ENCODE results near the gene PHC3. TPM values are rescaled to one million over a fixed set of nuclear protein-coding genes. Genes with fewer than 3 reads are reported as not detected.

PHC3 gene
- total and polyA plus RNA-seq, 2 of the 13 experiments (the other 11 are each of a cell fraction or from before 2014, with no cell fraction given): 24.1 to 49.0 TPM

GRCh38 chr3:170047133-170047404 is 134.5 kb downstream of the PHC3 start:
- ATAC-seq: no peak; the same call in 2 of the 3 replicates
- Histone ChIP-seq H3K36me3 (replicated peaks in 1 of 2; ENCODE audit: control insufficient read depth in 1 of 2, insufficient read depth in 2 of 2, low read length in 2 of 2) (peaks cover 0 to 3% of the 10 kb centered on the region in 2 experiments; a peak in 1 of 5 replicates), H3K4me2 (ENCODE audit: low read depth, low read length) (0 out of 2 replicates have a peak overlapping the region, but pooled peaks have one; percentile 37), H3K4me1 (ENCODE audit: insufficient read depth, low read length) (peaks cover 19% of the 10 kb centered on the region), H2AFZ (ENCODE audit: low read length) (no peak overlapping the region), H4K20me1 (ENCODE audit: insufficient read depth, low read length) (no peaks in the 10 kb centered on the region), H3K27me3 (ENCODE audit: control insufficient read depth in 1 of 2, insufficient read depth in 2 of 2, low read length in 2 of 2) (no peaks in the 10 kb centered on the region), H3K4me3 (replicated peaks in 1 of 3; ENCODE audit: insufficient read depth in 1 of 3, low read depth in 2 of 3, low read length in 3 of 3) (no peak overlapping the region), H3K9ac (ENCODE audit: insufficient read depth, low read depth, low read length) (no peak overlapping the region), H3K27ac (ENCODE audit: extremely low read length, insufficient read depth, low read length) (no peak overlapping the region), H3K79me2 (ENCODE audit: insufficient read depth, low read length) (peaks cover 3% of the 10 kb centered on the region), H3K9me3 (ENCODE audit: low read length) (no peaks in the 10 kb centered on the region)
- WGBS (ENCODE audit: low lambda C conversion rate): 94% methylated on average over 3 of the region's 3 CpGs
- no peak for TF ChIP-seq PCBP1 (IDR thresholded peaks at IDR 0.05; ENCODE audit: borderline replicate concordance, low read depth, low read length)
- no peak for TF ChIP-seq SALL2 (CRISPR knock-in tag; IDR thresholded peaks at IDR 0.05)
- no peak for TF ChIP-seq NAIF1 (CRISPR knock-in tag; IDR thresholded peaks at IDR 0.05; ENCODE audit: borderline replicate concordance)
- no peak for TF ChIP-seq TAF1 (CRISPR knock-in tag; IDR thresholded peaks at IDR 0.05)
- TF ChIP-seq KMT2A (CRISPR knock-in tag; IDR thresholded peaks at IDR 0.05): no peak
- no peak for TF ChIP-seq GTF3A (CRISPR knock-in tag; conservative IDR thresholded peaks at IDR 0.05)
- TF ChIP-seq ZFP36L2 (CRISPR knock-in tag; IDR thresholded peaks at IDR 0.05): no peak
- intact Hi-C loops (cut with micrococcal nuclease; ENCODE audit: unreplicated experiment): no loop called here
- FAIRE-seq: no peak
- POLR2A ChIA-PET: no interaction called here
- CTCF ChIA-PET (ENCODE audit: low intra/inter-chr PET ratio, low total read pairs): no interaction called here
- no peak for DNase-seq (ENCODE audit: low spot score)
- in situ Hi-C loops (cut with HindIII; ENCODE audit: extremely low pct_ligation_motif_present, low pct_unique_long_range_greater_than_20kb): no loop called here
- BruUV-seq (replicated peaks): no TSS peak

DNA sequence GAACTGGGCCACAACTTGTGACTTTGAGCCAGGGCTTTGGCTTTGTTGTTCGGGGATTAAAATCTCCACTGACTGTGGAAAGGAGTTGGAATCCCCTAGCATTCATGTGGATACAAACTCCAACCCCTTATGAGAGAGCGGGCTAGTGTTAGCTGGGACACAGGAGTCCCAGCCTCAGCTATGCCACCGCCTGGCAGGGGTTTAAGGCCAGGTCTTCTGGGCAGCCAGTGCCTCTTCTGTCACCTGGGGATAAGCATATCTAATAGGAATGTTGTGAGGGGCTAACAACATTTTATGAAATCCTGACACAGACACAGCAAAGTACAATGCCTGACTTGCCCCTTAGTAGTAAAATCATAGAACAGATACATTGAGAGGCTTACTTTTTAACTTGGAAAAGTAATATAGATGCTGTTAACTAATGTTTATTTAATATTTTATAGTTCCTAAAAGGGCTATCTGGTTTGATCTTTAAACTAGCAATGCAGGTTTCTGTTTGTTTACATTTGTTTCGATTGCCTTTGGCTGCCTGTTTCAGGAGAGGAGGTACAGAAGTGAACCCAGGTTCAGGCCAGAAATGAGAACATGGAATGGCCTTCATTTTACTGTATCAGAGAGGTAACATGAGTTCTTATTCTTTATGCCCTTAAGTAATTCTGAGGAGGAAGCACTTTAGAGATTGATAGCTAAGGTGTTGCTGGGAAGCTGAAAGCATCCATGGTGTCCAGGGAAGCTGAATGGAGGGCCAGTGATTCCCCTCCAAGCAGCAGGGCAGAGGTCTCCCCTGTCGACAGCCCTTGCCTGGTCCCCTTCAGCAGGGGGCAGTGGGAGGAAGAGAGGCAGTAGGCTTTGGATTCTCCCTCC is 135.0 kb downstream of the PHC3 start:
- TF ChIP-seq PITX1 (CRISPR knock-in tag; IDR thresholded peaks at IDR 0.05) (peak; percentile 21; the same call in 1 of the 2 replicates), FOXA3 (CRISPR knock-in tag; IDR thresholded peaks at IDR 0.05) (peak; percentile 38; the same call in 1 of the 2 replicates), CTCF (CRISPR knock-in tag; IDR thresholded peaks at IDR 0.05) (0 out of 2 replicates have a peak, but pooled peaks have one; percentile 17), SP2 (CRISPR knock-in tag; IDR thresholded peaks at IDR 0.05) (no peak)
- TF ChIP-seq, protein P1, sequence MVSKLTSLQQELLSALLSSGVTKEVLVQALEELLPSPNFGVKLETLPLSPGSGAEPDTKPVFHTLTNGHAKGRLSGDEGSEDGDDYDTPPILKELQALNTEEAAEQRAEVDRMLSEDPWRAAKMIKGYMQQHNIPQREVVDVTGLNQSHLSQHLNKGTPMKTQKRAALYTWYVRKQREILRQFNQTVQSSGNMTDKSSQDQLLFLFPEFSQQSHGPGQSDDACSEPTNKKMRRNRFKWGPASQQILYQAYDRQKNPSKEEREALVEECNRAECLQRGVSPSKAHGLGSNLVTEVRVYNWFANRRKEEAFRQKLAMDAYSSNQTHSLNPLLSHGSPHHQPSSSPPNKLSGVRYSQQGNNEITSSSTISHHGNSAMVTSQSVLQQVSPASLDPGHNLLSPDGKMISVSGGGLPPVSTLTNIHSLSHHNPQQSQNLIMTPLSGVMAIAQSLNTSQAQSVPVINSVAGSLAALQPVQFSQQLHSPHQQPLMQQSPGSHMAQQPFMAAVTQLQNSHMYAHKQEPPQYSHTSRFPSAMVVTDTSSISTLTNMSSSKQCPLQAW (CRISPR knock-in tag; IDR thresholded peaks at IDR 0.05): no peak
- Histone ChIP-seq H3K36me3 (replicated peaks in 1 of 2; ENCODE audit: control insufficient read depth in 1 of 2, insufficient read depth in 2 of 2, low read length in 2 of 2) (peaks cover 0 to 3% of the 10 kb centered on the region in 2 experiments; a peak in 1 of 5 replicates), H3K79me2 (ENCODE audit: insufficient read depth, low read length) (peaks cover 3% of the 10 kb centered on the region), H3K4me1 (ENCODE audit: insufficient read depth, low read length) (peaks cover 19% of the 10 kb centered on the region), H3K4me2 (ENCODE audit: low read depth, low read length) (peak overlapping the region; percentile 37; the same call in 1 of the 2 replicates), H3K9ac (ENCODE audit: insufficient read depth, low read depth, low read length) (no peak overlapping the region), H3K27me3 (ENCODE audit: control insufficient read depth in 1 of 2, insufficient read depth in 2 of 2, low read length in 2 of 2) (no peaks in the 10 kb centered on the region), H4K20me1 (ENCODE audit: insufficient read depth, low read length) (no peaks in the 10 kb centered on the region), H3K9me3 (ENCODE audit: low read length) (no peaks in the 10 kb centered on the region), H3K27ac (ENCODE audit: extremely low read length, insufficient read depth, low read length) (peak overlapping the region; percentile 20), H2AFZ (ENCODE audit: low read length) (no peak overlapping the region), H3K4me3 (replicated peaks in 1 of 3; ENCODE audit: insufficient read depth in 1 of 3, low read depth in 2 of 3, low read length in 3 of 3) (no peak overlapping the region)
- POLR2A ChIA-PET: interaction anchor here (0.9 to 1.0 kb wide), 2 partner anchors 12 to 32 kb away, joined by 3 read pairs; no protein-coding TSS in a partner anchor
- intact Hi-C loops (cut with micrococcal nuclease; ENCODE audit: unreplicated experiment) (no loop called here), in situ Hi-C loops (cut with HindIII; ENCODE audit: extremely low pct_ligation_motif_present, low pct_unique_long_range_greater_than_20kb) (no loop called here)
- 33% methylated on average over 3 of the region's 5 CpGs for WGBS (ENCODE audit: low lambda C conversion rate)
- no peak for DNase-seq (ENCODE audit: low spot score)
- CTCF ChIA-PET (ENCODE audit: low intra/inter-chr PET ratio, low total read pairs): no interaction called here
- peak; percentile 75 for ATAC-seq
- FAIRE-seq: peak; percentile 4
- BruUV-seq (replicated peaks): no TSS peak
